NK-92 treated with Interleukin-12 subunit alpha and Interleukin-12 subunit beta, amount 100 ng/mL, for 24 hours (cell line): Measurements from ENCODE around the gene LST1.

ENCODE experiments used
- DNase-seq: peaks from one replicate; lab custom pipeline; 2025; lab: John Stamatoyannopoulos, UW

Gene LST1

GRCh38 chr6:31620586-31621319 is 34.7 kb downstream of the LST1 start, which contains the start of gene PRRC2A:
Gene PRRC2A (plus strand): TSS chr6:31620715. CDS start chr6:31622790, 2,075 bp downstream.
- DNase-seq, result peak; percentile 100

- DNase-seq, result no peak
These were observed 35.4 kb downstream of the LST1 start for GRCh38 chr6:31621320-31621939.

DNA sequence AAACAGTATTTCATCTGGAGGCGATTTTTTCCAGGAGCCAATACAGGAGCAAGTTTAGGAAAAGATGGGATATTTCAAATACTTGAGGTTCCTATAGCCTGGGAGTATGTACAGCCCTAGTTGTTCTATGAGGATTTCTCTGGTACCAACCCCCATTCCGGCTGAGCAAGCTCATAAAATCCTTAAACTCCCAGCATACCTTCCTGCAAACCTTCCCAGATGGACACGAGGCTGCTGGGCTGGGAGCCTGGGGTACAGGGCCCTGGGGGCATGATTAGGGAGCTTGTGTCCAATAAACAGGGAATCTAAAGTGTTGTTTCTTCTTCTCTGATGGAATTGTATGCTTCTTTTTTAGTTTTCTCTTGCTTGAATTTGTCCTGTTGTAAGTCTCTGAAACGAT is 35.9 kb downstream of the LST1 start:
- no peak for DNase-seq

DNA sequence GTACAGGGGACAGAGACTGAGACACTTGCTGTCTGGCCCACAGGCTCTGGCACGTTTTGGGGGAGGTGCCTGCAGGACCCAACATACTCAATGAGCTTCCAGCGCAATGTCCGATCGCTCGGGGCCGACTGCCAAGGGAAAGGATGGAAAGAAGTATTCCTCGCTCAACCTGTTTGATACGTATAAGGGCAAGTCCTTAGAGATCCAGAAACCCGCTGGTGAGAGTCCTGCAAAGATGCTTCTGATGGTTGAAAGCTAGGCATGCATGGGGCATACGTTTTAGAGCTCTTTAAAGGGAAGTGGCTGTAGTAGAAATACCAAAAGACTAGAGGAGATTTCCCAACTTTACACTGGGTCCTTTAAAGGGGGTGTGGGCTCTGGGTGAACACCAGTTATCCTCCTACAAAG is 36.6 kb downstream of the LST1 start:
- no peak for DNase-seq

DNA sequence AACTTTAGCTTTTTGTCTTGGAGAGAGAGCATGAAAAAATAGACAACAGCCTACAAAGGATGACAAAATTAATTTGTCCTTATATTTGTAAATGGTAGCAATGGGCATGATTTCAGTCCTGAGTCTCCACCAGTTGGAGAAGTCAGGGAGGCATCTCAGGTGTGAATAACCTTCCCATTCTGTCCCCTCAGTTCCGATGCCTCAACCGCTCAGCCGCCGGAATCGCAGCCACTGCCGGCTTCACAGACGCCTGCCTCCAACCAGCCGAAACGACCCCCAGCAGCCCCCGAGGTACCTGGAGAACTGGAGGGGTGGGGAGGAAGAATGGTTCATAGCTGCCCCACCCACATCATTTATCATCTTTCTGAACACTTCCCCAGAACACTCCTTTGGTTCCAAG is 38.0 kb downstream of the LST1 start:
- DNase-seq, result no peak

DNA sequence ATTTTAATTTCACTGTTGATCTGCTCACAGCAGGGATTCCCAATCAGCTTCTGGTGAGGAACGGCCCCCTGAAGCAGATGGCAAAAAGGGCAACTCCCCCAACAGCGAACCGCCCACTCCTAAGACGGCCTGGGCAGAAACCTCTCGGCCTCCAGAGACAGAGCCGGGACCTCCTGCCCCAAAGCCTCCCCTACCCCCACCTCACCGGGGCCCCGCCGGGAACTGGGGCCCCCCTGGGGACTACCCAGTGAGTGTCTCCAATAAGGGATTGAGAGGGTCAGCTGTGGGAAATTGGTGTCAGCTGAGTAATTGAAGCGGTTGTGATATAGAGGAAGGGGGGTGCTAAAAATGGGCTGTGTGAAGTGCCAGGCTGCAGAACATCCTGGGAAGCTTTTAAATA is 40.9 kb downstream of the LST1 start:
- DNase-seq, result no peak

GRCh38 chr6:31627690-31628287 is 41.7 kb downstream of the LST1 start:
- no peak for DNase-seq

GRCh38 chr6:31629014-31629413 is 42.9 kb downstream of the LST1 start:
- DNase-seq, result no peak

- no peak for DNase-seq
These were observed 44.3 kb downstream of the LST1 start for GRCh38 chr6:31630177-31630934.

DNA sequence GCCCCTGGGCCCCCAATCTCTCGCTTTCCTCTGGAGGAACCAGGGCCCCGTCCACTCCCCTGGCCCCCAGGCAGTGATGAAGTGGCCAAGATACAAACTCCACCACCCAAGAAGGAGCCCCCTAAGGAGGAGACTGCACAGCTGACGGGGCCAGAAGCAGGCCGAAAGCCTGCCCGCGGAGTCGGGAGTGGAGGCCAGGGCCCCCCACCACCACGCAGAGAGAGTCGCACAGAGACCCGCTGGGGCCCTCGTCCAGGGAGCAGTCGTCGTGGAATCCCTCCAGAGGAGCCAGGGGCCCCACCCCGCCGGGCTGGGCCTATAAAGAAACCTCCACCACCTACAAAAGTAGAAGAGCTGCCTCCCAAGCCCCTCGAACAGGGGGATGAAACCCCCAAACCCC is 45.1 kb downstream of the LST1 start:
- DNase-seq, result no peak

- DNase-seq, result no peak
These were observed 45.7 kb downstream of the LST1 start for GRCh38 chr6:31631681-31632278.

GRCh38 chr6:31632279-31632946 is 46.3 kb downstream of the LST1 start:
- no peak for DNase-seq

- no peak for DNase-seq
These were observed 47.4 kb downstream of the LST1 start for GRCh38 chr6:31633447-31633846.

GRCh38 chr6:31634131-31634530 is 48.1 kb downstream of the LST1 start:
- no peak for DNase-seq

DNA sequence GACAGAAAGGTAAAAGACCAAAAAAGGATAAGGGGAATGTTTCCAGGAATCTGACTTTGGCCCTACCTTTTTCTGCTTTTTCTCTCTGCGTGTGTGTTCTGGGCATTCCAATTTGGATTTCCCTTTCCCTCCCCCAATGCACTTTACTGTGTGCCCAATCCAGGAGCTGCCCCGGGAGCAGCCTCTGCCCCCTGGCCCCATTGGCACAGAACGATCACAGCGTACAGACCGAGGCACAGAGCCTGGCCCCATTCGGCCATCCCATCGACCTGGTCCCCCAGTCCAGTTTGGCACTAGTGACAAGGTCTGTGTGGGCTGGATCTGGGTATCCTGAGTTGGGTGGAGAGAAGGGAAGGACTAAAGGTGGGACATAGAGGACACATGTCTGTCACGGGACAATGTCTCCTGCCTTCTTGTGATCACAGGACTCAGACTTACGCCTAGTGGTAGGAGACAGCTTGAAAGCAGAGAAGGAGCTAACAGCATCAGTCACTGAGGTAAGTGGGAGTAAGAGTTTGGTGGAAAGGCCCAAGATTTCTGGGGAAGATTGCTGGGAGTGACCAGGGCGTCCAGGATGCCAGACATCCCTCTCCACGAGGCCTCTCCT is 49.0 kb downstream of the LST1 start:
- DNase-seq, result no peak

DNA sequence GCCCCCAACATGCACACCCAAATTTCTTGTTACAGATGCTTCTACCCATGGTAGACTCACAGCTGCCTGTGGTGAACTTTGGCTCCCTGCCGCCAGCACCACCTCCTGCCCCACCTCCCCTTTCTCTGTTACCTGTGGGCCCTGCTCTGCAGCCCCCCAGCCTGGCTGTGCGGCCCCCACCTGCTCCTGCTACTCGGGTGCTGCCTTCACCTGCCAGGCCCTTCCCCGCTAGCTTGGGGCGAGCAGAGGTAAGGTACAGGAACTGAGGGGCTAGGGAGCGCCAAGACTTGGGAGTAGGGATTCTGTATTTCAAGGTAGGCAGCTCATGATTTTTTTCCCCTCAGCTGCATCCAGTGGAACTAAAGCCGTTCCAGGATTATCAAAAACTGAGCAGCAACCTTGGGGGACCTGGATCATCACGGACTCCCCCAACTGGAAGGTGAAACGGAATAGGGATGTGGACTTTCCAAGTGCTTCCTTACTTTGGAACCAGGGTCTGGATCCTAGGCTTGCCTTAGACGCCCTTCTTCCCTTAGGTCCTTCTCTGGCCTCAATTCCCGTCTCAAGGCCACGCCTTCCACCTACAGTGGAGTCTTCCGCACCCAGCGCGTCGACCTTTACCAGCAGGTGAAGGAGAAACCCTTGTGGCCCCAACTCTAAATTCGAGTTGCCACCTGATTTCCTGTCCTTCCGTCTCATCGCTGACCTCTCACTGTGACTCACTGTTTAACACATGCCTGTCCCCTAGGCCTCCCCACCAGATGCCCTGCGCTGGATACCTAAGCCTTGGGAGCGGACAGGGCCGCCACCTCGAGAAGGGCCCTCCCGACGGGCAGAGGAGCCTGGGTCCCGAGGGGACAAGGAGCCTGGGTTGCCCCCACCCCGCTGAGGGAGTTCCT is 50.9 kb downstream of the LST1 start:
- no peak for DNase-seq
